K562 (cell line): ENCODE results near the gene TMIGD2. TPM values are rescaled to one million over a fixed set of nuclear protein-coding genes. Genes with fewer than 3 reads are reported as not detected.

Experiments used
- E2F5 ChIP-seq: sonication (generic); formaldehyde crosslinking; IDR thresholded peaks from 2 replicates; pipeline ENCODE4 v1.8.0; 2022; ENCODE audit warnings: mild to moderate bottlenecking, missing genetic modification reagents
- HDAC1 ChIP-seq, 2 experiments: fragments of 450-650 bp; IDR thresholded peaks; 2 replicates each; pipeline ENCODE4 v1.6.1; 2016 to 2017; ENCODE audit warnings: inconsistent platforms in 1 of 2, mild to moderate bottlenecking in 1 of 2, moderate library complexity in 1 of 2
- PKNOX1 ChIP-seq: fragments of 450-650 bp; IDR thresholded peaks from 2 replicates; pipeline ENCODE4 v1.6.1; 2016
- PRDM10 ChIP-seq: fragments of 450-650 bp; IDR thresholded peaks from 2 replicates; pipeline ENCODE4 v1.6.1; 2018; ENCODE audit not compliant: partially characterized antibody
- REST ChIP-seq, 2 experiments: fragments of 450-650 bp; formaldehyde crosslinking in 1 of 2; IDR thresholded peaks; 2 replicates each; pipeline versions ENCODE4 v1.4.0 to v1.6.1; 2014 to 2020; ENCODE audit warnings: mild to moderate bottlenecking in 2 of 2, borderline replicate concordance in 1 of 2, low read depth in 1 of 2
- SMAD4 ChIP-seq: fragments of 250-450 bp; sonication (Bioruptor Pico); conservative IDR thresholded peaks from 2 replicates; pipeline ENCODE4 v1.8.0; 2021; ENCODE audit warnings: inconsistent platforms, mild to moderate bottlenecking, moderate library complexity
- TAF9B ChIP-seq: fragments of 450-650 bp; IDR thresholded peaks from 2 replicates; pipeline ENCODE4 v1.6.1; 2018; ENCODE audit warnings: mild to moderate bottlenecking; ENCODE audit not compliant: partially characterized antibody
- TOE1 ChIP-seq, 2 experiments: fragments of 450-650 bp in 1 of 2; sonication (generic) in 1 of 2; formaldehyde crosslinking in 1 of 2; IDR thresholded peaks; 2 replicates each; pipeline versions ENCODE4 v1.7.1 to v1.8.0; 2016 to 2022; ENCODE audit warnings: borderline replicate concordance in 2 of 2, mild to moderate bottlenecking in 2 of 2, antibody characterized with exemption in 1 of 2, inconsistent platforms in 1 of 2, low read depth in 1 of 2, missing genetic modification reagents in 1 of 2, moderate library complexity in 1 of 2
- ZFPM2 ChIP-seq: fragments of 250-450 bp; sonication (Bioruptor Pico); IDR thresholded peaks from 2 replicates; pipeline ENCODE4 v1.5.1; 2022; ENCODE audit warnings: mild to moderate bottlenecking
- ZNF143 ChIP-seq: sonication (generic); formaldehyde crosslinking; IDR thresholded peaks from 2 replicates; pipeline ENCODE4 v1.9.0; 2022; ENCODE audit warnings: mild to moderate bottlenecking, missing genetic modification reagents
- polyA plus RNA-seq, 8 experiments: library from polyadenylated mRNA; depleted of rRNA in 4 of 8; stranded (reverse) in 5 of 8; unstranded in 3 of 8; fragments of >200 nt; fragmentation: Nextera tagmentation in 2 of 8; fragmentation: Illumina TruSeq in 1 of 8; extraction: Ambion mirVana in 2 of 8; extraction: Trizol in 1 of 8; gene quantifications; 2 replicates each; pipeline versions ENCODE4 v1.2.1 to v1.2.3, GENCODE V29; 2011 to 2014; ENCODE audit warnings: inconsistent platforms in 1 of 8, missing spikeins in 1 of 8
- total RNA-seq, 7 experiments: library from RNA; depleted of rRNA in 6 of 7; stranded (reverse); fragments of >200 nt in 6 of 7; fragmentation: Illumina TruSeq in 2 of 7; extraction: Trizol in 2 of 7; gene quantifications; 2 replicates each; pipeline versions ENCODE4 v1.2.1 to v1.2.3, GENCODE V29; 2011 to 2021; ENCODE audit warnings: low replicate concordance in 1 of 7

TMIGD2 gene
- total and polyA plus RNA-seq, 9 of the 15 experiments (the other 6 are each of a cell fraction or from before 2014, with no cell fraction given): not detected

- peak; percentile 80 for TF ChIP-seq PKNOX1
- peak; percentile 3; the same call in 1 of the 2 replicates for TF ChIP-seq REST (IDR thresholded peaks at IDR 0.05; ENCODE audit: borderline replicate concordance)
- no peak; the same call in 1 of the 2 replicates for TF ChIP-seq REST (CRISPR knock-in tag; IDR thresholded peaks at IDR 0.05; ENCODE audit: low read depth)
- no peak for TF ChIP-seq ZNF143 (CRISPR knock-in tag)
- TF ChIP-seq HDAC1 (IDR thresholded peaks at IDR 0.05): peak in 1 of 2 experiments; percentile 81; a peak in 2 of 4 replicates
- TF ChIP-seq TAF9B: no peak
- no peak for TF ChIP-seq ZFPM2
- no peak for TF ChIP-seq E2F5 (CRISPR knock-in tag)
- TF ChIP-seq TOE1 (IDR thresholded peaks at IDR 0.05; ENCODE audit: borderline replicate concordance): peak; percentile 79; the same call in 1 of the 2 replicates
- TF ChIP-seq TOE1 (CRISPR knock-in tag; IDR thresholded peaks at IDR 0.05; ENCODE audit: borderline replicate concordance, low read depth): no peak
- peak; percentile 62 for TF ChIP-seq PRDM10
- peak; percentile 92 for TF ChIP-seq SMAD4 (CRISPR knock-in tag)
Observed at GRCh38 chr19:4342615-4343369, 40.6 kb upstream of the TMIGD2 start (continued).
